Sigmoid colon (tissue), 7 donors: ENCODE results near the gene UNC5C. TPM values are rescaled to one million over a fixed set of nuclear protein-coding genes. Genes with fewer than 3 reads are reported as not detected.

Experiments used
- DNase-seq: peaks from one replicate; pipeline ENCODE4 v3.0.0-alpha.2; 2019
- H3K27ac ChIP-seq, 4 donors: fragments of 200-600 bp; sonication (generic); one replicate each; pipeline ENCODE4 v1.5.1; 2016 to 2019; ENCODE audit warnings: mild to moderate bottlenecking in 1 of 4
- H3K27me3 ChIP-seq, 3 donors: fragments of 200-600 bp; sonication (generic); one replicate each; pipeline ENCODE4 v1.5.1; 2019; ENCODE audit warnings: mild to moderate bottlenecking in 1 of 3
- H3K36me3 ChIP-seq, 4 donors: fragments of 200-600 bp; sonication (generic); one replicate each; pipeline ENCODE4 v1.5.1; 2016 to 2019
- H3K4me1 ChIP-seq, 4 donors: fragments of 200-600 bp; sonication (generic); one replicate each; pipeline ENCODE4 v1.5.1; 2017 to 2019
- H3K4me3 ChIP-seq, 4 donors: fragments of 200-600 bp; sonication (generic); one replicate each; pipeline ENCODE4 v1.5.1; 2017 to 2019; ENCODE audit warnings: mild to moderate bottlenecking in 2 of 4, moderate library complexity in 1 of 4
- H3K9me3 ChIP-seq, 4 donors: fragments of 200-600 bp in 3 of 4; sonication (generic) in 3 of 4; one replicate each; pipeline versions ENCODE4 v1.5.1 to v1.6.1; 2013 to 2019
- EP300 ChIP-seq, 4 donors: sonication (generic); formaldehyde crosslinking; IDR thresholded peaks; one replicate each; pipeline ENCODE4 v1.6.1; 2017; ENCODE audit warnings: antibody characterized with exemption in 4 of 4
- POLR2A ChIP-seq, 2 donors: fragments of 450-650 bp; IDR thresholded peaks; one replicate each; pipeline ENCODE4 v1.6.1; 2016; ENCODE audit warnings: antibody characterized with exemption in 2 of 2, mild to moderate bottlenecking in 2 of 2, moderate library complexity in 2 of 2
- POLR2AphosphoS5 ChIP-seq, 4 donors: sonication (generic); formaldehyde crosslinking; IDR thresholded peaks; one replicate each; pipeline ENCODE4 v1.6.1; 2017; ENCODE audit warnings: antibody characterized with exemption in 4 of 4
- WGBS, 2 donors: extraction: QIAGEN DNeasy Blood & Tissue Kit; methylation state at CpG; one replicate each; pipeline ENCODE4 v1.1.7; 2013; 5-methylcytosine and 5-hydroxymethylcytosine counted together
- intact Hi-C: fragments of 100-400 bp; cut with DNase I; formaldehyde crosslinking; loops from one replicate; pipeline ENCODE4 v1.15.1; 2023
- polyA plus RNA-seq, 3 donors: library from polyadenylated mRNA; stranded (reverse); fragments of 200-250 nt; gene quantifications; one replicate each; pipeline ENCODE4 v1.2.3, GENCODE V29; 2013
- total RNA-seq, 4 donors: library from RNA; depleted of rRNA; stranded (reverse); fragments of >200 nt; gene quantifications; one replicate each; pipeline ENCODE4 v1.1.0, GENCODE V29; 2016
- TF ChIP-seq, protein P1 (sequence below), 4 experiments: fragments of 450-650 bp in 3 of 4; fragments of 200-600 bp in 1 of 4; IDR thresholded peaks; one replicate each; pipeline ENCODE4 v1.5.1; 2016 to 2019; ENCODE audit warnings: antibody characterized with exemption in 4 of 4, mild to moderate bottlenecking in 3 of 4, moderate library complexity in 2 of 4
- donor health status: healthy with polysubstance abuse.
- donor health status: Bipolar disorder and iron deficiency.
- donor health status: healthy.

The UNC5C gene
- total and polyA plus RNA-seq, 7 donors: 0.60 to 3.1 (median 1.4) TPM

DNA sequence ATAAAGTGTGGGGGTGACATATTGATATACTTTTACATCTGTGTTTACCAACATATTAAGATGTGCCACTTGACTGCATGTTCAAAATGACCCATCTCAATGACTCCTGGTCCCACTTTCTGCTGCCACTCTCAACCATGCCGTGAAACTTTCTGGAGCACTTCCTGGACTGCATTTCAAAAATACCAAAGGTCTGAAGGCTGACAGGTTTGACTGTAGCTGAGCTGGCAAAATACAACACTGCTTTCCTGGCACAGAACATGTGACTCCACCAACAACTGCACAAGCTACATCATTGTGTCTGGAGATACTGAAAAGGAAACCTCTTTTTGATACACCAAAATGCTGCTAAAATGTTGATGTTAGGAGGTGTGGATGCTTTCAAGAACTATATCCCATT is 184.8 kb downstream of the UNC5C start:
- no peaks in the 10 kb centered on the region for H3K9me3 ChIP-seq
- TF ChIP-seq EP300 (IDR thresholded peaks at IDR 0.05): no peak
- TF ChIP-seq POLR2AphosphoS5 (IDR thresholded peaks at IDR 0.05): no peak
- no peak for TF ChIP-seq POLR2A (IDR thresholded peaks at IDR 0.05)
- TF ChIP-seq, protein P1, sequence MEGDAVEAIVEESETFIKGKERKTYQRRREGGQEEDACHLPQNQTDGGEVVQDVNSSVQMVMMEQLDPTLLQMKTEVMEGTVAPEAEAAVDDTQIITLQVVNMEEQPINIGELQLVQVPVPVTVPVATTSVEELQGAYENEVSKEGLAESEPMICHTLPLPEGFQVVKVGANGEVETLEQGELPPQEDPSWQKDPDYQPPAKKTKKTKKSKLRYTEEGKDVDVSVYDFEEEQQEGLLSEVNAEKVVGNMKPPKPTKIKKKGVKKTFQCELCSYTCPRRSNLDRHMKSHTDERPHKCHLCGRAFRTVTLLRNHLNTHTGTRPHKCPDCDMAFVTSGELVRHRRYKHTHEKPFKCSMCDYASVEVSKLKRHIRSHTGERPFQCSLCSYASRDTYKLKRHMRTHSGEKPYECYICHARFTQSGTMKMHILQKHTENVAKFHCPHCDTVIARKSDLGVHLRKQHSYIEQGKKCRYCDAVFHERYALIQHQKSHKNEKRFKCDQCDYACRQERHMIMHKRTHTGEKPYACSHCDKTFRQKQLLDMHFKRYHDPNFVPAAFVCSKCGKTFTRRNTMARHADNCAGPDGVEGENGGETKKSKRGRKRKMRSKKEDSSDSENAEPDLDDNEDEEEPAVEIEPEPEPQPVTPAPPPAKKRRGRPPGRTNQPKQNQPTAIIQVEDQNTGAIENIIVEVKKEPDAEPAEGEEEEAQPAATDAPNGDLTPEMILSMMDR (IDR thresholded peaks at IDR 0.05): no peak
- intact Hi-C loops: no loop called here
- 52 to 68% methylated on average over 1 of the region's 1 CpG for WGBS, 2 donors
- H3K36me3 ChIP-seq: no peaks in the 10 kb centered on the region
- no peak overlapping the region for H3K27ac ChIP-seq
- H3K4me3 ChIP-seq: no peak overlapping the region
- H3K27me3 ChIP-seq: no peaks in the 10 kb centered on the region
- no peak for DNase-seq
- peaks cover 0 to 14% (median 6%) of the 10 kb centered on the region in 4 donors for H3K4me1 ChIP-seq

GRCh38 chr4:95363559-95363925 is 185.2 kb downstream of the UNC5C start:
- no peak overlapping the region for H3K4me3 ChIP-seq
- DNase-seq: no peak
- H3K27ac ChIP-seq: no peak overlapping the region
- intact Hi-C loops: no loop called here
- H3K9me3 ChIP-seq: no peaks in the 10 kb centered on the region
- no peaks in the 10 kb centered on the region for H3K36me3 ChIP-seq
- TF ChIP-seq, protein P1 (IDR thresholded peaks at IDR 0.05): no peak
- TF ChIP-seq EP300 (IDR thresholded peaks at IDR 0.05) (no peak), POLR2A (IDR thresholded peaks at IDR 0.05) (no peak)
- H3K27me3 ChIP-seq: no peaks in the 10 kb centered on the region
- peaks cover 0 to 14% (median 6%) of the 10 kb centered on the region in 4 donors for H3K4me1 ChIP-seq
- 85 to 88% methylated on average over 2 of the region's 2 CpGs for WGBS, 2 donors

GRCh38 chr4:95362906-95363558 is 185.7 kb downstream of the UNC5C start:
- 59 to 65% methylated on average over 7 of the region's 7 CpGs for WGBS, 2 donors
- no peak for DNase-seq
- no peak overlapping the region for H3K27ac ChIP-seq
- H3K4me3 ChIP-seq: no peak overlapping the region
- no peaks in the 10 kb centered on the region for H3K9me3 ChIP-seq
- no peak for TF ChIP-seq POLR2AphosphoS5 (IDR thresholded peaks at IDR 0.05)
- TF ChIP-seq, protein P1 (IDR thresholded peaks at IDR 0.05): no peak
- H3K36me3 ChIP-seq: no peaks in the 10 kb centered on the region
- intact Hi-C loops: no loop called here
- H3K4me1 ChIP-seq: peaks cover 0 to 14% (median 6%) of the 10 kb centered on the region in 4 donors
- H3K27me3 ChIP-seq: no peaks in the 10 kb centered on the region

- H3K27me3 ChIP-seq: no peaks in the 10 kb centered on the region
- DNase-seq: no peak
- intact Hi-C loops: no loop called here
Measured at GRCh38 chr4:95362066-95362465, 186.7 kb downstream of the UNC5C start.

More at GRCh38 chr4:95362066-95362465, 186.7 kb downstream of the UNC5C start:
- Histone ChIP-seq H3K4me3 (no peak overlapping the region), H3K4me1 (peaks cover 0 to 14% (median 6%) of the 10 kb centered on the region in 4 donors), H3K27ac (no peak overlapping the region), H3K36me3 (no peaks in the 10 kb centered on the region), H3K9me3 (no peaks in the 10 kb centered on the region)
- WGBS, 2 donors: 93 to 95% methylated on average over 7 of the region's 7 CpGs
- no peak for TF ChIP-seq POLR2AphosphoS5 (IDR thresholded peaks at IDR 0.05)
- TF ChIP-seq POLR2A (IDR thresholded peaks at IDR 0.05): no peak
- TF ChIP-seq, protein P1 (IDR thresholded peaks at IDR 0.05): no peak
- TF ChIP-seq EP300 (IDR thresholded peaks at IDR 0.05): no peak
